H1 (cell line): ENCODE data around the gene SMIM24. TPM values are rescaled to one million over a fixed set of nuclear protein-coding genes. Genes with fewer than 3 reads are reported as not detected.
A peak's percentile ranks its signal among the peaks of the same experiment; 100 is the strongest.

Experiments used
- CTCF ChIA-PET: fragments of 300-600 bp; sonication (Branson Sonifier 250); formaldehyde crosslinking; loops from one replicate; lab custom pipeline; 2021; ENCODE audit not compliant: partially characterized antibody; lab: Charles Lee
- POLR2A ChIA-PET: fragments of 300-600 bp; sonication (Branson Sonifier 250); formaldehyde crosslinking; loops from one replicate; lab custom pipeline; 2021; ENCODE audit warnings: inconsistent platforms; ENCODE audit not compliant: partially characterized antibody; lab: Charles Lee
- DNase-seq, 2 experiments: peaks; one replicate each; pipeline versions ENCODE4 v3.0.0 to v3.0.0-alpha.2; 2010 to 2022; ENCODE audit warnings: low spot score in 2 of 2, low read depth in 1 of 2, mixed read lengths in 1 of 2
- FAIRE-seq: peaks from 2 replicates; lab custom pipeline; 2011; peaks lifted over from hg19 to GRCh38; lab: Jason Lieb, UNC
- H2AFZ ChIP-seq: 2 replicates; pipeline ENCODE4 v1.8.1; 2012; ENCODE audit warnings: low read length, inconsistent platforms
- H2AK5ac ChIP-seq: 2 replicates; pipeline ENCODE4 v1.6.1; 2013; ENCODE audit warnings: low read depth, low read length
- H2BK120ac ChIP-seq: replicated peaks from 2 replicates; pipeline ENCODE3; 2013; ENCODE audit warnings: low read depth, low read length, inconsistent platforms
- H2BK12ac ChIP-seq: 2 replicates; pipeline ENCODE4 v1.6.1; 2013; ENCODE audit warnings: low read depth, low read length
- H2BK15ac ChIP-seq: 2 replicates; pipeline ENCODE4 v1.6.1; 2013; ENCODE audit warnings: low read length
- H2BK20ac ChIP-seq: 2 replicates; pipeline ENCODE4 v1.6.1; 2013; ENCODE audit warnings: low read length
- H2BK5ac ChIP-seq: 2 replicates; pipeline ENCODE4 v1.6.1; 2013; ENCODE audit warnings: low read depth, low read length
- H3K14ac ChIP-seq: 2 replicates; pipeline ENCODE4 v1.6.1; 2013; ENCODE audit warnings: inconsistent platforms; ENCODE audit not compliant: insufficient read length
- H3K18ac ChIP-seq: 2 replicates; pipeline ENCODE4 v1.6.1; 2013; ENCODE audit warnings: low read length; ENCODE audit errors: extremely low read depth
- H3K23ac ChIP-seq: 2 replicates; pipeline ENCODE4 v1.6.1; 2013; ENCODE audit warnings: inconsistent platforms; ENCODE audit not compliant: insufficient read length
- H3K23me2 ChIP-seq: 2 replicates; pipeline ENCODE4 v1.6.1; 2013; ENCODE audit warnings: low read depth, low read length
- H3K27ac ChIP-seq: 2 replicates; pipeline ENCODE4 v1.6.1; 2011; ENCODE audit warnings: low read depth, low read length, inconsistent platforms
- H3K27me3 ChIP-seq, 4 experiments: replicated peaks in 1 of 4; 1 replicate in 1 of 4; 2 replicates in 3 of 4; pipeline versions ENCODE4 v1.6.1 to v1.8.1; 2011 to 2013; ENCODE audit warnings: low read length in 3 of 4, mild to moderate bottlenecking in 3 of 4, inconsistent platforms in 2 of 4, mixed read lengths in 2 of 4, moderate library complexity in 1 of 4; ENCODE audit not compliant: control insufficient read depth in 3 of 4, insufficient read depth in 3 of 4; ENCODE audit errors: extremely low read depth in 1 of 4
- H3K36me3 ChIP-seq, 4 experiments: 2 replicates each; pipeline versions ENCODE4 v1.6.1 to v1.8.1; 2011 to 2013; ENCODE audit warnings: mild to moderate bottlenecking in 4 of 4, low read length in 3 of 4, moderate library complexity in 2 of 4, control low read depth in 1 of 4, inconsistent platforms in 1 of 4; ENCODE audit not compliant: insufficient read depth in 4 of 4, control insufficient read depth in 2 of 4
- H3K4ac ChIP-seq: replicated peaks from 2 replicates; pipeline ENCODE3; 2013; ENCODE audit warnings: low read length, low read depth, mixed read lengths, inconsistent platforms; ENCODE audit not compliant: insufficient read length
- H3K4me1 ChIP-seq, 4 experiments: replicated peaks in 1 of 4; 1 replicate in 1 of 4; 2 replicates in 3 of 4; pipeline versions ENCODE4 v1.6.1 to v1.8.1; 2011 to 2013; ENCODE audit warnings: low read length in 3 of 4, inconsistent platforms in 2 of 4, mixed read lengths in 1 of 4; ENCODE audit not compliant: insufficient read depth in 4 of 4, control insufficient read depth in 3 of 4
- H3K4me2 ChIP-seq, 2 experiments: 2 replicates each; pipeline versions ENCODE4 v1.6.1 to v1.8.1; 2011 to 2013; ENCODE audit warnings: low read depth in 2 of 2, low read length in 2 of 2, control low read depth in 1 of 2, inconsistent platforms in 1 of 2, mild to moderate bottlenecking in 1 of 2; ENCODE audit not compliant: insufficient read depth in 1 of 2
- H3K4me3 ChIP-seq, 4 experiments: fragments of 200-600, 300-600 bp in 1 of 4; sonication (generic), shearing (Covaris generic), sonication (Bioruptor Twin) in 1 of 4; 2 replicates each; pipeline versions ENCODE4 v1.5.1 to v1.8.1; 2011 to 2016; ENCODE audit warnings: low read length in 4 of 4, low read depth in 3 of 4, control low read depth in 2 of 4, inconsistent platforms in 2 of 4, mild to moderate bottlenecking in 2 of 4, mixed read lengths in 1 of 4, moderate library complexity in 1 of 4; ENCODE audit not compliant: insufficient read depth in 2 of 4; ENCODE audit errors: extremely low read depth in 1 of 4
- H3K56ac ChIP-seq: replicated peaks from 2 replicates; pipeline ENCODE3; 2013; ENCODE audit warnings: low read depth, mild to moderate bottlenecking, mixed read lengths, low read length, inconsistent platforms; ENCODE audit not compliant: insufficient read length
- H3K79me1 ChIP-seq: 2 replicates; pipeline ENCODE4 v1.6.1; 2013; ENCODE audit warnings: low read depth, low read length, control low read depth
- H3K79me2 ChIP-seq, 2 experiments: 2 replicates each; pipeline versions ENCODE4 v1.6.1 to v1.8.1; 2012 to 2013; ENCODE audit warnings: low read length in 2 of 2, mild to moderate bottlenecking in 2 of 2, inconsistent platforms in 1 of 2; ENCODE audit not compliant: insufficient read depth in 2 of 2, control insufficient read depth in 1 of 2
- H3K9ac ChIP-seq, 4 experiments: replicated peaks in 1 of 4; 1 replicate in 1 of 4; 2 replicates in 3 of 4; pipeline versions ENCODE4 v1.6.1 to v1.8.1; 2011 to 2013; ENCODE audit warnings: low read depth in 3 of 4, low read length in 3 of 4, control low read depth in 2 of 4, mild to moderate bottlenecking in 2 of 4, moderate library complexity in 2 of 4, inconsistent platforms in 1 of 4; ENCODE audit errors: extremely low read depth in 1 of 4
- H3K9me3 ChIP-seq, 2 experiments: 2 replicates each; pipeline versions ENCODE4 v1.6.1 to v1.8.1; 2012 to 2013; ENCODE audit warnings: mild to moderate bottlenecking in 2 of 2, moderate library complexity in 2 of 2, control low read depth in 1 of 2, inconsistent platforms in 1 of 2, low read depth in 1 of 2, low read length in 1 of 2, mixed read lengths in 1 of 2; ENCODE audit not compliant: insufficient read depth in 2 of 2
- H4K20me1 ChIP-seq, 2 experiments: replicated peaks in 1 of 2; 2 replicates each; pipeline versions ENCODE3 to v1.8.1; 2011 to 2013; ENCODE audit warnings: inconsistent platforms in 2 of 2, low read length in 2 of 2, mild to moderate bottlenecking in 1 of 2; ENCODE audit not compliant: insufficient read depth in 2 of 2, control insufficient read depth in 1 of 2
- H4K5ac ChIP-seq: 2 replicates; pipeline ENCODE4 v1.6.1; 2013; ENCODE audit warnings: low read length, low read depth, mixed read lengths, inconsistent platforms; ENCODE audit not compliant: insufficient read length
- H4K8ac ChIP-seq: 2 replicates; pipeline ENCODE4 v1.8.0; 2013; ENCODE audit warnings: mild to moderate bottlenecking, moderate library complexity, low read length, inconsistent platforms; ENCODE audit not compliant: insufficient read depth; ENCODE audit errors: extremely low read depth
- H4K91ac ChIP-seq: replicated peaks from 2 replicates; pipeline ENCODE3; 2013; ENCODE audit warnings: low read length, mixed read lengths, inconsistent platforms; ENCODE audit not compliant: insufficient read length
- CBX5 ChIP-seq: fragments of 300-800, 300-1000 bp; sonication (generic); IDR thresholded peaks from 2 replicates; pipeline ENCODE4 v1.7.1; 2016; ENCODE audit warnings: antibody characterized with exemption, low read length, low read depth
- CEBPB ChIP-seq: IDR thresholded peaks from 2 replicates; pipeline ENCODE4 v1.6.1; 2012; ENCODE audit warnings: low read depth, low read length
- CHD1 ChIP-seq: IDR thresholded peaks from 2 replicates; pipeline ENCODE4 v1.6.1; 2012; ENCODE audit warnings: low read depth, low read length, improper control_type of control experiment
- CHD2 ChIP-seq: IDR thresholded peaks from 2 replicates; pipeline ENCODE4 v1.6.1; 2012; ENCODE audit warnings: low read length, improper control_type of control experiment
- MAFK ChIP-seq: IDR thresholded peaks from 2 replicates; pipeline ENCODE4 v1.6.1; 2012; ENCODE audit warnings: low read depth, mild to moderate bottlenecking, improper control_type of control experiment, low read length
- PHF8 ChIP-seq: fragments of 200-600 bp; sonication (generic); conservative IDR thresholded peaks from 2 replicates; pipeline ENCODE4 v1.7.1; 2012; ENCODE audit warnings: low read depth, mild to moderate bottlenecking, inconsistent platforms, low read length, moderate library complexity
- RXRA ChIP-seq: IDR thresholded peaks from 2 replicates; pipeline ENCODE4 v1.6.1; 2011; ENCODE audit warnings: low read depth, mild to moderate bottlenecking, low read length, moderate library complexity; ENCODE audit not compliant: insufficient read depth
- SP4 ChIP-seq: IDR thresholded peaks from 2 replicates; pipeline ENCODE4 v1.6.1; 2012; ENCODE audit warnings: low read length, inconsistent platforms
- ZNF274 ChIP-seq: IDR thresholded peaks from 2 replicates; pipeline ENCODE4 v1.7.0; 2012; ENCODE audit warnings: low read length, borderline replicate concordance; ENCODE audit errors: extremely low read depth
- WGBS, 2 experiments: shearing (Covaris generic) in 1 of 2; methylation state at CpG; one replicate each; pipeline versions ENCODE4 v1.1.6 to v1.1.7; 2013 to 2015; ENCODE audit warnings: low lambda C conversion rate in 2 of 2, mixed read lengths in 2 of 2, inconsistent platforms in 1 of 2, low coverage in 1 of 2, missing lambda C conversion rate in 1 of 2; ENCODE audit not compliant: insufficient replicate concordance in 2 of 2, insufficient coverage in 1 of 2, insufficient read length in 1 of 2; ENCODE audit errors: extremely low coverage in 1 of 2, missing lambda C conversion rate in 1 of 2; 5-methylcytosine and 5-hydroxymethylcytosine counted together
- polyA plus RNA-seq, 7 experiments: library from polyadenylated mRNA; depleted of rRNA in 3 of 7; stranded (reverse) in 5 of 7; unstranded in 2 of 7; fragments of >200 nt in 5 of 7; fragments of 200-250 nt in 2 of 7; gene quantifications; 1 replicate in 5 of 7; 2 replicates in 1 of 7; 4 replicates in 1 of 7; pipeline versions ENCODE4 v1.2.1 to v1.2.3, GENCODE V29; 2011 to 2013; ENCODE audit warnings: missing spikeins in 2 of 7, mixed read lengths in 2 of 7
- total RNA-seq: library from RNA; stranded (reverse); fragmentation: NEBNext Ultra II Directional; extraction: Animal tissue kit (Norgen Biotek cat#: 25700); gene quantifications from 2 replicates; pipeline ENCODE4 v1.2.1, GENCODE V29; 2021
- TF ChIP-seq, protein P1 (sequence below): IDR thresholded peaks from 2 replicates; pipeline ENCODE4 v1.6.1; 2011; ENCODE audit warnings: low read depth, mild to moderate bottlenecking, low read length; ENCODE audit not compliant: insufficient read depth

The SMIM24 gene
- total and polyA plus RNA-seq, 2 of the 8 experiments (the other 6 are each of a cell fraction or from before 2014, with no cell fraction given): 3.8 to 4.5 TPM

GRCh38 chr19:3518659-3519058 lies 38.3 kb upstream of the SMIM24 start:
- Histone ChIP-seq H3K4ac (no peak overlapping the region), H2AFZ (no peak overlapping the region), H4K5ac (no peak overlapping the region), H3K27me3 (no peaks in the 10 kb centered on the region), H3K18ac (peak overlapping the region; percentile 76), H2BK20ac (peak overlapping the region; percentile 17), H2BK120ac (no peak overlapping the region), H3K23me2 (no peaks in the 10 kb centered on the region), H3K36me3 (no peaks in the 10 kb centered on the region), H3K4me3 (peak overlapping the region in 2 of 4 experiments; percentile 14 to 19; a peak in 3 of 8 replicates), H2AK5ac (peak overlapping the region; percentile 87; the same call in 1 of the 2 replicates), H3K9me3 (no peaks in the 10 kb centered on the region), H3K56ac (no peak overlapping the region), H3K9ac (no peak overlapping the region; a peak in 1 of 7 replicates), H2BK12ac (peak overlapping the region; percentile 97; the same call in 1 of the 2 replicates), H2BK5ac (peak overlapping the region; percentile 86; the same call in 1 of the 2 replicates), H2BK15ac (0 out of 2 replicates have a peak overlapping the region, but pooled peaks have one; percentile 23), H3K79me2 (peaks cover 0 to 61% of the 10 kb centered on the region in 2 experiments; a peak in 3 of 4 replicates), H3K79me1 (peaks cover 10% of the 10 kb centered on the region), H3K4me1 (peaks cover 0 to 29% (median 20%) of the 10 kb centered on the region in 4 experiments; a peak in 6 of 7 replicates), H4K91ac (peak overlapping the region; percentile 78), H3K27ac (peak overlapping the region; percentile 13; the same call in 1 of the 2 replicates), H4K8ac (no peak overlapping the region), H3K14ac (no peak overlapping the region), H3K4me2 (peak overlapping the region; percentile 5 to 60), H4K20me1 (peaks cover 0 to 14% of the 10 kb centered on the region in 2 experiments), H3K23ac (no peak overlapping the region)
- POLR2A ChIA-PET: interaction anchor here (1.1 to 1.5 kb wide), 3 partner anchors 17 to 20 kb away, joined by 3 to 5 read pairs (median 4); partner anchors contain the start of genes DOHH and TEKTIP1
- FAIRE-seq: no peak
- TF ChIP-seq CHD1 (no peak), CEBPB (no peak), RXRA (no peak), CHD2 (no peak), MAFK (no peak), SP4 (no peak), PHF8 (no peak), CBX5 (no peak), ZNF274 (no peak)
- TF ChIP-seq, protein P1, sequence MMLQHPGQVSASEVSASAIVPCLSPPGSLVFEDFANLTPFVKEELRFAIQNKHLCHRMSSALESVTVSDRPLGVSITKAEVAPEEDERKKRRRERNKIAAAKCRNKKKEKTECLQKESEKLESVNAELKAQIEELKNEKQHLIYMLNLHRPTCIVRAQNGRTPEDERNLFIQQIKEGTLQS: no peak
- 85% methylated on average over 2 of the region's 2 CpGs; no CpG with 5 or more reads in 1 of the 2 experiments for WGBS, 2 experiments
- DNase-seq: no peak
- CTCF ChIA-PET: interaction anchor here (1.0 to 5.4 kb wide), 5 partner anchors 9 to 138 kb away, joined by 3 to 28 read pairs (median 3); no protein-coding TSS in a partner anchor
